UCSD-AML1 (cell line): ENCODE results near the gene NDUFA1.
"Not testable (repeated sequence)": the region's sequence is repeated elsewhere in the genome, so short reads cannot be mapped to it uniquely, and the experiment has no call there.

Source experiments
- DNase-seq: peaks from one replicate; lab custom pipeline; 2025; ENCODE audit not compliant: unreplicated experiment; lab: John Stamatoyannopoulos, UW

Gene NDUFA1

GRCh38 chrX:119899125-119899524, 27.5 kb downstream of the NDUFA1 start:
- no peak for DNase-seq

- no peak for DNase-seq
Observed at GRCh38 chrX:119900976-119901375, 29.3 kb downstream of the NDUFA1 start.

GRCh38 chrX:119916310-119916709, 44.7 kb downstream of the NDUFA1 start:
- no peak for DNase-seq

GRCh38 chrX:119917877-119918276, 46.2 kb downstream of the NDUFA1 start:
- no peak for DNase-seq

GRCh38 chrX:119919835-119920585, 48.4 kb downstream of the NDUFA1 start:
- DNase-seq, result no peak

- DNase-seq, result not testable (repeated sequence)
Observed at GRCh38 chrX:119922391-119922790, 50.8 kb downstream of the NDUFA1 start.
